NCI-H187 (cell line): ENCODE measurements around the gene SIRPD.
"Not testable (repeated sequence)": the region's sequence is repeated elsewhere in the genome, so short reads cannot be mapped to it uniquely, and the experiment has no call there.

Source experiments
- DNase-seq, 2 experiments: peaks; one replicate each; lab custom pipeline; 2025; lab: John Stamatoyannopoulos, UW

Gene SIRPD

DNA sequence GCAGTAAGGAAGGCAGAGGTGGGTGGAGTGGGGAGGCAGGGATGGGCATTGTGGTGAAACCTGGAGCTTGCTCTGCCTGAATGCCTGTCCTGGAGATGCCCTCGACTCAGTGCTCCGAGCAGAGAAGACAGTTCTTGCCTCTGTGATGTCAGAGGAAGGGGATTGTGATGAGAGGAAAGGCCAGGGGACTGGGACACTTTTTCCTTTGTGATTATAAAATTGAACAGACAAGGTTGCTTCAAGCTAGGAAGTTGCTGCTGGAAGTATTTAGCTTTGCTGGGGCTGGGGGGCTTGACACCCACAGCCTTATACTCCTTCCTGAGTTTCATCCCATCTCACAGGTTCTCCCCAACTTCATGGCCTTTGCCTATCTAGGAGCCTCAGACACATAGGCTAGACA lies at the start of gene SIRPD:
Gene SIRPD, minus strand, starts transcription at position 101 of the 400 bp plus-strand sequence. Its CDS starts 52 bp downstream, at position 49.
- DNase-seq, result no peak

DNA sequence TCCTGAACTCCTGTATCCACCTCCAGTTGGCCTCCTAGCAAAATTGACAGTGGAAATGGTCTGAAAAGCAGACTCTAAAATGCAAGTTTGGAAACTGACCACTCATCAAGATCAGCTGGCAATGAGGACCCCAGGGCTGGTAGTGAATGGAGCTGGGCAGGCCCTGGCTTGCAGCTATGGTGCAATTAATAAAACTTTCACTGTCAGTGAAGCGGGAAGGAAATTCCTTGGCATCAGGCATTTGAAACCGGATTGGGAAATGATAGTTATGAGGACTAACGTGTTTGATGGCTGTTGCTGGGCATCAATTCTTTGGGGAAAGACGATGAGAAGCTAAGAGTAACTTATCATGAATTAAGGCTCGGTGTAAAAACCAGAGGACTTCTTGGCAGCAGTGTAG lies 43.2 kb upstream of the SIRPD start:
- DNase-seq, result no peak

DNA sequence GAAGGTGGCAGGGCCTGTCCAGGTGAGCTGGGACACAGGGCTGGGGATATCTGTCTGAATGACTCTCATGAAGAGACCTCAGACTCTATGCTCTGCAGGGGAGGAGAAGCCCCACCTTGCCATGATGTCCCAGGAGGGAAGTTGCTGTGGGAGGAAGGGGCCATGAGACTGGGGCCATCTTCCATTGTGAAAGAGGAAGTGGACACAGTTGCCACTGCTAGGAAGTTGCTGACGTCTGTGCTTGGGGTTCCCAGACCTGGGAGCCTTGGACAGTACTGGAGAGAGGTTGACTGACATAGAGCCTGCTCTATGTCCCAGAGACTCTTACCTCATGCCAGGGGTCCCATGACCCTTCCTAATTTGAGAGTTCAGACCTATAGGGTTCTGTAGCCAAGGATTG lies 37.8 kb upstream of the SIRPD start:
- DNase-seq, result no peak

DNA sequence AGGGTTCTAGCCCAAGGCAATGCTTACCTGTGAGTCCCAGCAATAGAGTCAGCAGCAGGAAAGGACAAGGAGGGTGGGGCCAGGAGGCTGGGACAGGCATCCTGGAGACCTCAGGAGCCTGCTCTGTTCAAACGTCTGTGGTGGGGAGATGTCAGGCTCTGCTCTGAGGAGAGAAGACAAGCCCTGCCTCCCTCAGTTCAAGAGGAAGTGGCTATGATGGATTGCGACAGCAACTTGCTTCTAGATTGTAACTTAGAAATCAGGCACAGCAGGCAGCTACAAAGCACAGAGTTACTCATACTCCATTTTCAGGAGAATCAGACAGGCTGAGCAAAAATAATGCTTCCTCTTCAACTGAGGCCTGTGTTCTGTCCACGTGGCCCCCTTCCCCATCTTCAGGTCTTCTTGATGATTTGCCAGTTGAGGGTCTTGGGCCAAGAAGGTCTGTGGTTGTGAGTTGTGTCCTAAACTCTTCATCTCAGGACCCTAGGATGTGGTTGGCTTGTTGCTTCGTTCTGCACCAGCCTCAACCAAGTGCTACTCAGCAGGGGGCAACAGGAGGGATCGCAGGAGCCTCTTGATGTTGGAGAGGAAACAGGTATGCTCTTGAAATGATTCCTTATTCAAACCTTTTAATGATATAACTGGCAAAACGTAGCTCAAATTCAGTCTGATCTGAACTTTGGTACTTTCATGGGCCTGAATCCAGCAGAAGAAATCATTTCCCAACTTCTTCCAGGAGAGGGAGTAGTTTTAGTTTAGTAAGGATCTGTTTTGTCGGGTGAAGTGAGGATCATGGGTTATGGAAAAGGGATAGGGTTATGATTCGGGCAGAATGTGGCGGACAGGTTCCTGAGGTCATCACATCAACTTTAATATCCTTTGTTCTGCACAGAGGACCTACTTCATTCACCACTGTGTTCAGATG lies 31.3 kb upstream of the SIRPD start:
- no peak for DNase-seq

DNA sequence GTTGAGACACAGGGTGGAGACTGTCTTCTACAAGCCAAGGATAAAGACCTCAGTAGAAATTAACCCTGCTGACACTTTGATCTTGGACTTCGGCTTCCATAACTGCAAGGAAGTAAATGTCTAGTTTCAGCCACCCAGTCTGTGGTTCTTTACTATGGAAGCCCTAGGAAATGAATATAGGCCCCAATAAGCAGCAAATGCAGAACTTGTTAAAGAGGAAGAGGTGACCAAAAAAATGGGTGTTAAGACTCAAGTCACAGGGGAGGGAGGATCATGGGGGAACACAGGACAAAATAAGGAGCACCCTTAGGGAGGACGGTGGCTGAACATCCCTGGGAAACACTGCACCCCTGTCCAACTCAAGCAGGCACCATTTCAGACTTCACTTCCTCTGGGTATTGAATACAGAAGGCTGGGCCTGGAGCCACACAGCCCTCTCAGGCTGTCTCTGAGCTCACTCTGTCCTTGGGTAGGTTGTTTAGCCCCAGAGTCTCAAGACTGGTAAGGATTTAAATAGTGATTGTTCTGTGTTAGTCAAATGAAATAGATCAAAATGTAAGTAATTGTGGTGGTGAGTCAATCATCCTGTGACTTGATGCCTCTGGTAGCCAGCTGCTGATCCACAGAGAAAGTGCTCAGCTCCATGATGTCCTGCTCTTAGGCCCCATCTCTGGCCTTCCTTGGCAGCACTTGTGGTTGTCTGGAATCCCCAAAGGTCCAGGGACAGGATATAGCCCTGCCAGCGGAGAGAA lies 30.5 kb upstream of the SIRPD start:
- no peak for DNase-seq

DNA sequence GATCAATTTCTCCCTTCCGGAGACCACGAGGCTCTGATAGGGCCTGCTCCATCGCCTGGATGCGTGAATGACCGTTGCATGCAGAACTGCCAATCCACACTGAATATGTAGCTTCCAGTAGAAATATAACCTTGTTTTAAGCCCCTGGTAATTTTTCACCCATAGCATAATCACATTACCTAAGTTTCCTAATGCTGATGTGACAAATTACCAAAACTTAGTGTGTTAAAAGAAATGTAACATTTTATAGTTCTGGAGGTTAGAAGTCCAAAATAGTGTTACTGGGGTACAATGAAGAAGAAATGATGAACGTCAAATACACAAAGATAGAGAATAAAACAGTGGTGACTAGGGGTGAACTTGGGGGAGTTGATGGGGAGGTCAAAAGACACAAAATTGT lies 22.0 kb upstream of the SIRPD start:
- DNase-seq, result no peak

DNA sequence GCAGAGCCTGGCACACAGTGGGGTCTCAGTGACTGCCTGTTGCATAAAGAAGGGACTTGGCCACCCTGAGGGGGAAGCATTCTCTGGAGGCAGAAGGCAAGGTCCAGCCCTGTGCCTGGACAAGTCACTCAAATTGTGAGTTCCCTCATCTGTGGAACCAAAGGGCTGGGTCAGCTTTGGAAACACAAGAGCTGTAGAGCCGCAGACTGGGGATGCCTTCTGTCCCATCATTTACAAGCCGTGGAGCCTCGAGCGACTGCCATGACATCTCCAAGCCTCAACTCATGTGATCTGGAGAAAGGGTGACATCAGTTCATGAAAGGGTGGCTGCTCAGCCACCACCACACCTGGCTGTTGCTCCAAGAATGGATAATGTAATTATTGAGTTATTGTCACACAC lies 20.4 kb upstream of the SIRPD start:
- no peak for DNase-seq

DNA sequence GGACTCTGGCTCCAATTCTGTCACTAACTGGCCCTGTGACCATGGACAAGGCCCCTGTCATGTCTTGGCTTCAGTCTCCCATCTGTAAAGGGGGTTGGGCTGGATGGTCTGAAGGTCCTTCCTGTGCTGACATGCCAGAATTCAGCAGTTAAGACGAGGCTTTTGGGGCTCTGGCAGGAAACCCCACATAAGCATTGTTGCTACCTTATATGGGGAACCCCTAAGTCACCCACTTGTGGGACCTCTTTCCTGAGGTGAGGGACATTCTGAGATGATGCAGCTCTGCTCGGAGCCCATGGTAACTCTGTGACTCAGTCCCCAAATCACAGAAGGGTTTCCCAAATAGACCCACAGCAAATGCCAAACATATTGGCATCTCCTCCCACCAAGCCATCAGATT lies 19.8 kb upstream of the SIRPD start:
- not testable (repeated sequence) for DNase-seq

DNA sequence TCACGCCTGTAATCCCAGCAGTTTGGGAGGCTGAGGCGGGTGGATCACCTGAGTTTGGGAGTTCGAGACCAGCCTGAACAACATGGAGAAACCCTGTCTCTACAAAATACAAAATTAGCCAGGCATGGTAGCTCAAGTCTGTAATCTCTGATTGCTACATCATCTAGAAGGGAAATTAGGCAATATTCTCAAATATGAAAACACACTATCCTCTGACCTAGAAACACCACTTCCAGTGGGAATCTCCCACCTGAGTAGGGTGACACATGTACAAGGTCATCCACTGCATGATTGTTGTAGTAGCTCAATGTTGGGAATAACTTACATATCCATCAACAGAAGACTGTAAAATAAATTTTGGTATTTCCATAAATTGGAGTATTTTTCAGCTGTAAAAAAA lies 19.1 kb upstream of the SIRPD start:
- no peak for DNase-seq

DNA sequence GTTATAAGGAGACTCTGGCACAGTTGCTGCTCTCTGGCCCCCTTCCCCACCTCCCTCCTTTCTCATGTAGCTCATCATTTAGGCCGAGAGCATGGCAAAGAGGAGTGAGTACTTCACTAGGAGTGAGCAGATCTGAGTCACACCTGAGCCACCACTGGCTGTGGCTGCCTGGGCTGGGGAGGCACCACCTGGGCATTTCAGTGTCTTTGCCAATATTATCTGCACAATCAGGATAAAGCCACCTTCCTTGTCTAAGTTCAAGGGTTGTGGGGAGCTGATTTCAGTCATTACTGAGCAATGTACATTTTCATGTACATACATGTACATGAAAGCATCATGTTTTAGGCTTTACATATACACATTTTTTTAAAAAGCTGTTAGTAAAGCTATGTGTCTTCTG lies 18.5 kb upstream of the SIRPD start:
- DNase-seq, result not testable (repeated sequence)

DNA sequence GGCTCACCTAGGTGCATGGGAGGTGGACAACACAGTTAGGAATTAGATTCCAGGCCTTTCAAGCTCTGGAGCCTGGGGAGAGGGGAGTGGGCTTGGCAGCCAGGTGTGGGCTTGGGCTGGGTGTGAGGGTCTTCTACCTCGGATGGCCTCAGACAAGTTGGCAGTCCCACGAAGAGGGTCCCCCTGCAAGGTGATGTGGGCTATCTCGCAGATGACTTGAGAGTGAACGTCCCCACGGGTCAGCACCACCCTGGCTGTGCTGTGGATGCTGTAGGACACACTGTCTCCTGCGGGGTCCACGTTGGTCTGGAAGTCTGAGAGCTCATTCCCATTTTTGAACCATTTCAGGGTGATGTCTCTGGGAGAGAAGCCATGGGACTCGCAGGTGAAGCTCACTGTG lies 14.1 kb upstream of the SIRPD start:
- DNase-seq, result not testable (repeated sequence)

DNA sequence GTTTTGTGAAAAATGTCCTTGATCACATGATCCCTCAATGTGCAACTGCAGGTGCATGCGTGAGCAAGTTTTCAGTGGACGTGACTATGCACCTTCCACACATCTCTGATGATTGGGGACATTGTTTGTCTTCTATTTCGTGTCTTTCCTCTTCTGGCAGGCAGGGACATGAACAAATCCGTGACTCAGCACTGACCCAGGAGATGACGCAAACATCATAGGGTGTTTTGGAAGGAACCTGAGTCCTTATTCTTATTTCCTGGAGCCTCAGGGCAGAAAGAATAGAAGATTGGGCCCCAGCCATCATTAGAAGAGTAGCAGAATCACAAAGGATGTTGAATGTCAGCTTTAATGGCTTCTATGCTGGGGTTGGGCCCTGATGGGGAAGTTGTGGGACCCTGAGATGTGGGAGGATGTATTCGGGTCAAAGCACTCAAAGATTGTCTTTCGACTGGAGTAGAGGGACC lies 11.9 kb upstream of the SIRPD start:
- no peak for DNase-seq

DNA sequence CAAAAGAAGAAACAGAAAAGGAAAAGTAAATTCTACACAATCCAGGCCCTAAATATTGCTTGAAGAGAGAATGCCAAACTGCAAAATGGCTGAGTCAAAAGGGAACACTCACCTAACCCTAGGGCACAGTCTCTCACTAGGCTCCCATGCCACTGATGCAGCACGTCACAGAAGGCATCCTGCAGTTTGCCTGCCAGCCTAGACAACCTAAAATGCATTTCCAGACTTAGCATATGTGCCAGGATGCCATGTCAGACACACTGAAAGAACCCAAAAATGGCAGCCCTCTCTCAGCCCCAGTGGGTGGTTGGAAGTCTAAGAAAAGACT lies 10.6 kb upstream of the SIRPD start:
- DNase-seq, result no peak

DNA sequence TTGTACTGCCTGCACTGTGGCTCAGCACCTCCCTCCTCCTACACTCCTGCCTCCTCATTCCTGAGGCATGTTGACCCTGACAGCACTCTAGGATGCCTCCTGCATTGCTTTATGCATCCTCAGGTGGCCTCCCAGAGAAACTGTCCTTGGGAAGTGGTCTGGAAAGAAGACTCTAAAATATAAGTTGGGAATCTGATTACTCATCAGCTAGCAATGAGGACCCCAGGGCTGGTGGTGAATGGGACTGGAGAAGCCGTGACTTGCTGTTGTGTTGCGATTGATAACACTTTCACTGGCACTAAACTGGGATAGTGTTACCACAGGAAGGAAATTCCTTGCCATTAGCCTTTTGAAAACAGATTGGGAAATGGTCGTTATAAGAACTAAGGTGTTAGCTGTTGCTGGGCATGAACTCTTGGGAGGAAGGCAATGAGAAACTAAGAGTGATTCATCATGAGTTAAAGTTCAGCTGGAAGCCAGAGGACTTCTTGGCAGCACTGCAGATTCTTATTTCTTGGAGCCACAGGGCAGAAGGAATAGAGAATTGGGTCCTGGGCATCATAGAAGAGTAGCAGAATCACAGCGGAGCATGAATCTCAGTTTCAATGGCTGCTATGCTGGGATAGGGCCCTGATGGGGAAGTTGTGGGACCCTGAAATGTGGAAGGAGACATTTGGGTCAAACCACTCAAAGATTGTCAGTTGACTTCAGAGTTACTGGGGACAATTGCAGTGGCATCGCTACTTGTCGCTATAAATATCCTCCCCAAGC lies 10.1 kb upstream of the SIRPD start:
- no peak for DNase-seq

DNA sequence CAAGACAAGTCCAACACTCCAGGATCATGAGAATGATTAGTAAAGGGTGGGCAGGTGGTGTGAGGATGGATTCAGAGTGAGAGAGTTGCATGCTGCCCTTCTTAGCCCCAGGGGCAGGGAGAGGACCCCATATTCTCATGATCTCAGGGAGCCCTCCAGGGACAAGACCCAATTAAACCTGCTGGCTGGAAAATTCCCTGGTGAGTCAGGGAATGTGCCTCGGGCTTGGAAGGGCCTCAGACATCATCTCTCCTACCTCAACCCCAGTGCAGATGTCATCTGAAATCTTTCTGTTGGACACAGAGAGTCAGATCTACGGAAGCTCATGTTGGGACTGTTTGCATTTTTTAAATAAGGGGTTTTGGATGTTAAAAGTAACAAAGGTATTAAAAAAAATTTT lies 9.2 kb upstream of the SIRPD start:
- no peak for DNase-seq

DNA sequence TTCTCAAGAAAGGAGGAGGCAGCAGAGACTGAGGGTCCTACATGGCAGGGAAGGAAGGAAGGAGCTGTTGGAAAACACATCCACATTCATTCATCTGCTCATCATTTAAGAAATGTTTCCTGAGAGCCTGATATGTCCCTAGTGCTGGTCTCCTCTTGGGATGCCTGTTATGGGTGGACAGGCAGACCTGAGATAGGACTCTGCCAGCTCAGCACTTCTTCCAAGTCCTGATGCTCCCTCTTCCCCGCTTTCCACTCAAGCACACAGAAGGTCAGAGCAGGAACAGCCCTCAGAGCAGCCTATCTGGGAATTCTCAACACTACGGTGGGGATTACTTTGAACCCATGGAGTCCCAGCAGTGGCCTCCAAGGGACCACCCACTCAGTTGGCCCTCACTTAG lies 8.0 kb upstream of the SIRPD start:
- no peak for DNase-seq

DNA sequence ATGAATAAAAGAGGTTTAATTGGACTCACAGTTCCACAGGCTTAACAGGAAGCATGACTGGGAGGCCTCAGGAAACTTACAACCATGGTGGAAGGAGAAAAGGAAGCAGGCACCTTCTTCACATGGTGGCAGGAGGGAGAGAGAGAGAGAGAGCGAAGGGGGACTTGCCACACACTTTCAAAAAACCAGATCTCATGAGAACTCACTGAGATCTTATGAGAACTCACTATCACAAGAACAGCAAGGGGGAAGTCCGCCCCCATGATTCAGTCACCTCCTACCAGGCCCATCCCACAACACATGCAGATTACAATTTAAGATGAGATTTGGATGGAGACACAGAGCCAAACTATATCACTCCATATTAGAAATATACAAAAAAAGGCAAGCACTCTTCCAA lies 6.1 kb upstream of the SIRPD start:
- DNase-seq, result no peak

DNA sequence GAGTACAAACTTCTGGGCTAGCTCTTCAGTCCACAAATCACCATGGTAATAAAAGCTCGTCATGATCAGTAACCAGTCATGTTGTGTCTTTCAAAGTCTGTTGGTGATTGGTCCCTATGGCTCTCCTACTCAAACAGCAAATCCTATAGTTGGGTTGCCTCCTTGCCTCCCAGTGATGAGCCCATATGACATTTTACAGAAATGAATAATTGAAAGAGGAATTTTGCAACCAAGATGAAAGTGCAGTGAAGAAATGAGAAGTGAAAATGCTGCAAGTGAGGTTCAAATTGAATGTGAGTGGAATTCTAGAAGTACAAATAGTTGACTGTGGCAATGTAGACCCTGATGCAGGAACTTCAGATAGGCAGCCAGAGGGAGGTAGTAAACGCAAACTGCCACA lies 5.1 kb upstream of the SIRPD start:
- DNase-seq, result no peak

DNA sequence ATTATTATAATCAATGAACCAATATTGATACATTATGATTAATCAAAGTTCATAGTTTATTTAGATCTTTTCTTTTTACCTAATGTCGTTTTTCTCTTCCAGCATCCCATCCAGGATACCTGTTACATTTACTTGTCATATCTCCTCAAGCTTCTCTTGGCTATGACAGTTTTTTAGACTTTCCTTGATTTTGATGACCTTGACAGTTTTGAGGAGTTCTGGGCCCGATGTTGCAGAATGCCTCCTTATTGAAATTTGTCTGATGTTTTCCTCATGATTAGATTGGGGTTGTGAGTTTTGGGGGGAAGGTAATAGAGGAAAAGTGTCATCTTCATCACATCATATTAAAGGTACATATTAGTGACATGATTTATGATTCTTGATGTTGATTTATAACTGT lies 3.8 kb upstream of the SIRPD start:
- DNase-seq, result no peak

DNA sequence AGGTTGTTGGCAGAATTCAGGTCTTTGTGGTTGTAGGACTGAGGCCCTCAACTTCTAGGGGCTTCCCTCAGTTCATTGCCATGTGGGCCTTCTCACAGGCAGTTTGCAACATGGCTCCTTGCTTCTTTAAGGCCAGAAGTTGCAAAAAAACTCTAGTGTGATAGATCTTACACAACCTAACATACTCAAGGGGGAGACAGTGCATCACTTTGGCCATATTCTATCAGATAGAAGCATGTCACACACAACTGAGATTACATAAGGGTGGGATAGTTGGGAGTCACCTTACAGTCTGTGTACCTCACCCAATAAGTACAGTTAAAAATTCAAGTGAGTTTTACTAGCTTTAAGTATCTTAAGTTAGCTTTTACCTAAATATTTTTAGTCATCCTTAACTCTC lies 1.6 kb downstream of the SIRPD start:
- DNase-seq, result no peak

DNA sequence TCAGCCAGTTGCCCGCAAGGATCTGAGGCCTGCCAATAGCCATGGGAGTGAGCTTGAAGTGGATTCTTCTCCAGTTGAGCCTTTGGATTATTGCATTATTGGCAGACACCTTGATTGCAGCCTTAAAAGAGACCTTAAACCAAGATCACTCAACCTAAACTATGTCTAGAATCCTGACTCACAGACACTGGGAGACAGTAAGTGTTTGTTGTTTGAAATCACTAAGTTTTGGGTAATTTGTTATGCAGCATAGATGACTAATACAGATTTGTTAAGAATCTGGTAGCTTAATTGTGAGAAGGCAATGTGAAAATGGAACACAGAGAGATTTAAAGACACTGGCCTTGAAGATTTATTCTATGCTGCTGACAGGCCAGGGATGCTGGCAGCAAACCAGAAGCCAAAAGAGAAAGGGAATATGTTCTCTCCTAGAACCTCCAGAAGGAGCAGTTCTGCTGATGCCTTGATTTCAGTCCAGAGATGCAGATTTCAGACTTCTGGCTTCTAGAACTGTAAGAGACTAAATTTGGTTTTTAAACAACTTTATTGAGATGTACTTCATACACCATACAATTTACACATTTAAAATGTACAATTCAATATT lies 17.6 kb downstream of the SIRPD start:
- no peak for DNase-seq

DNA sequence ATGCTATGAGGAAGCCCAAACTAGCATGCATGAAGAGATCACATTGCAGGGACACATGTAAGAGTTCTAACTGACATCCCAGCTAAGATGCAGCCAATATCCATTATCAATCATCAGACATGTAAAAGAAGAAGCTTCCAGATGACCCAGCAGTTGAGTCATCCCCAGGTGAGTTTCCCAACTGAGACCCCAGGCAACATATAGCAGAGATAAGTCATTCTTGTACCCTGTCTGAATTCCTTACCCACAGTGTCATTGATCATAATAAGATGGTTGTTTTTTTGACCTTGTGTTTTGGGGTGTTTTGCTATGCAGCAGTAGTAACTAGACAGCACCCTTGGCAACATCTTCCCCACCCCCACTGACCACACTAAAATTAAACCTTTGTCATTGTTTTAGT lies 18.9 kb downstream of the SIRPD start:
- no peak for DNase-seq
